GM13977 (cell line): ENCODE measurements around the gene DRC3.

Source experiments
- DNase-seq: peaks from one replicate; pipeline ENCODE4 v3.0.0; 2012; ENCODE audit warnings: low spot score
- in situ Hi-C: fragments of 300-500 bp; cut with MboI; formaldehyde crosslinking; loops from one replicate; pipeline ENCODE4 v1.12.0; 2022; ENCODE audit warnings: low sequenced_read_pairs, low pct_unique_long_range_greater_than_20kb, mixed read lengths, inconsistent platforms; ENCODE audit not compliant: unreplicated experiment
- TF ChIP-seq, protein P1 (sequence below): IDR thresholded peaks from 2 replicates; pipeline ENCODE4 v1.5.1; 2012; ENCODE audit warnings: mild to moderate bottlenecking, control low read depth; ENCODE audit not compliant: insufficient read depth; ENCODE audit errors: extremely low read depth, missing control alignments

DRC3 gene

GRCh38 chr17:17940441-17940911 is 32.2 kb upstream of the DRC3 start:
- TF ChIP-seq, protein P1, sequence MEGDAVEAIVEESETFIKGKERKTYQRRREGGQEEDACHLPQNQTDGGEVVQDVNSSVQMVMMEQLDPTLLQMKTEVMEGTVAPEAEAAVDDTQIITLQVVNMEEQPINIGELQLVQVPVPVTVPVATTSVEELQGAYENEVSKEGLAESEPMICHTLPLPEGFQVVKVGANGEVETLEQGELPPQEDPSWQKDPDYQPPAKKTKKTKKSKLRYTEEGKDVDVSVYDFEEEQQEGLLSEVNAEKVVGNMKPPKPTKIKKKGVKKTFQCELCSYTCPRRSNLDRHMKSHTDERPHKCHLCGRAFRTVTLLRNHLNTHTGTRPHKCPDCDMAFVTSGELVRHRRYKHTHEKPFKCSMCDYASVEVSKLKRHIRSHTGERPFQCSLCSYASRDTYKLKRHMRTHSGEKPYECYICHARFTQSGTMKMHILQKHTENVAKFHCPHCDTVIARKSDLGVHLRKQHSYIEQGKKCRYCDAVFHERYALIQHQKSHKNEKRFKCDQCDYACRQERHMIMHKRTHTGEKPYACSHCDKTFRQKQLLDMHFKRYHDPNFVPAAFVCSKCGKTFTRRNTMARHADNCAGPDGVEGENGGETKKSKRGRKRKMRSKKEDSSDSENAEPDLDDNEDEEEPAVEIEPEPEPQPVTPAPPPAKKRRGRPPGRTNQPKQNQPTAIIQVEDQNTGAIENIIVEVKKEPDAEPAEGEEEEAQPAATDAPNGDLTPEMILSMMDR = no peak
- no peak for DNase-seq
- in situ Hi-C loops = no loop called here

DNA sequence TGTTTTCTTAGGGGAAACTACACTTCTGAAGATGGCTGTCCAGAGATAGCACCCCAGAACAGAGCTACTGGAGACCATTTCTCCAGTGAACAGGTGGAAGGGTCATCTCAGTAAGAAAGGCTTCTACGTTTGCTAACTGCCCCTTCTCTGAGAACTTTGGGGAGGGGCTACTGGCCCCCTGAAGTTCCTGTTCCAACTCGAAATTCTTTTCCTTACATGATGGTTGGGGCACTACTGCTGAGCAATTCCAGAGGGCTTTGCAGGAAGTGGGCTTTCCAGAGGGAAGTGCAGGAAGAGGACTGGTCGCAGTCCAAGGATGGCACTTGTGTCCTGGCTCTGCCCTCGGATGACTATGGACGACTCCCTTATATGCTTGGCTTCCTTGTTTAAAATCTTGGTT is 31.6 kb upstream of the DRC3 start:
- in situ Hi-C loops = no loop called here
- TF ChIP-seq, protein P1 = no peak
- DNase-seq = no peak

- in situ Hi-C loops = no loop called here
- no peak for DNase-seq
- TF ChIP-seq, protein P1 = no peak
Measured at GRCh38 chr17:17942846-17943245, 29.8 kb upstream of the DRC3 start.

GRCh38 chr17:17943281-17943984 is 29.2 kb upstream of the DRC3 start:
- DNase-seq = no peak
- in situ Hi-C loops = no loop called here
- TF ChIP-seq, protein P1 = no peak

- TF ChIP-seq, protein P1 = no peak
- in situ Hi-C loops = no loop called here
- DNase-seq = no peak
Measured at GRCh38 chr17:17944242-17944641, 28.4 kb upstream of the DRC3 start.

GRCh38 chr17:17944743-17945142 is 27.9 kb upstream of the DRC3 start:
- TF ChIP-seq, protein P1 = no peak
- DNase-seq = no peak
- in situ Hi-C loops = no loop called here
